Psoas muscle (tissue), 8 donors: ENCODE data around the gene PTPN1. TPM values are rescaled to one million over a fixed set of nuclear protein-coding genes. Genes with fewer than 3 reads are reported as not detected.

ENCODE experiments used
- ATAC-seq, 4 donors: fragments of 200-7000 bp; cut with Tn5 transposase; one replicate each; pipeline ENCODE4 v1.9.1; 2020; ENCODE audit warnings: moderate library complexity in 3 of 4, mild to moderate bottlenecking in 2 of 4
- DNase-seq, 2 donors: peaks; one replicate each; pipeline ENCODE4 v3.0.0-alpha.2; 2020
- H3K27ac ChIP-seq: fragments of 200-600 bp; one replicate; pipeline ENCODE4 v1.8.0; 2022
- H3K27me3 ChIP-seq, 3 donors: fragments of 200-600 bp in 1 of 3; one replicate each; pipeline versions ENCODE4 v1.6.1 to v1.8.0; 2013 to 2022; ENCODE audit warnings: low read length in 2 of 3, mild to moderate bottlenecking in 2 of 3, moderate library complexity in 1 of 3; ENCODE audit not compliant: insufficient read depth in 3 of 3
- H3K36me3 ChIP-seq, 2 donors: fragments of 200-600 bp in 1 of 2; one replicate each; pipeline versions ENCODE4 v1.6.1 to v1.8.0; 2013 to 2022; ENCODE audit warnings: low read depth in 1 of 2, mild to moderate bottlenecking in 1 of 2, moderate library complexity in 1 of 2; ENCODE audit not compliant: insufficient read depth in 1 of 2
- H3K4me1 ChIP-seq: fragments of 200-600 bp; one replicate; pipeline ENCODE4 v1.8.0; 2022
- H3K4me3 ChIP-seq: fragments of 200-600 bp; one replicate; pipeline ENCODE4 v1.8.0; 2022; ENCODE audit warnings: mild to moderate bottlenecking
- H3K9me3 ChIP-seq: fragments of 200-600 bp; one replicate; pipeline ENCODE4 v1.8.0; 2022
- CTCF ChIP-seq: fragments of 200-600 bp; IDR thresholded peaks from one replicate; pipeline ENCODE4 v1.8.0; 2022; ENCODE audit warnings: antibody characterized with exemption
- WGBS, 3 donors: extraction: QIAGEN DNeasy Blood & Tissue Kit; methylation state at CpG; one replicate each; pipeline versions ENCODE4 v1.1.6 to v1.1.7; 2013; 5-methylcytosine and 5-hydroxymethylcytosine counted together
- intact Hi-C, 2 donors: fragments of 100-400 bp; cut with DNase I; formaldehyde crosslinking; loops; one replicate each; pipeline versions ENCODE4 v1.11.0 to v1.14.2; 2022
- polyA plus RNA-seq, 3 donors: library from polyadenylated mRNA; stranded (reverse); fragments of 200-250 nt; gene quantifications; one replicate each; pipeline ENCODE4 v1.2.3, GENCODE V29; 2013
- total RNA-seq, 4 donors: library from RNA; stranded (reverse); fragmentation: NEBNext Ultra II Directional in 2 of 4; extraction: Animal tissue kit (Norgen Biotek cat#: 25700) in 2 of 4; gene quantifications; one replicate each; pipeline versions ENCODE4 v1.2.1 to v1.2.4, GENCODE V29; 2021 to 2023
- donor health status: healthy with polysubstance abuse.
- donor health status: DM: no; HTN: no; CAD: no; lungs with moderate emphysema.
- donor health status: Bipolar disorder and iron deficiency.
- donor health status: healthy.
- donor health status: DM: yes; HTN: yes; CAD: no.
- donor health status: DM: no; HTN: no; CAD: no.
- donor health status: DM: no; HTN: no; CAD: no.
- donor health status: DM: yes; HTN: yes; CAD: no.

PTPN1 gene
- total and polyA plus RNA-seq, 7 donors, result 28.7 to 112 (median 46.1) TPM

- Histone ChIP-seq H3K36me3 (peaks cover 7 to 96% of the 10 kb centered on the region in 2 donors), H3K27ac (no peak overlapping the region), H3K4me1 (peaks cover 13% of the 10 kb centered on the region), H3K27me3 (no peaks in the 10 kb centered on the region), H3K9me3 (no peaks in the 10 kb centered on the region), H3K4me3 (no peak overlapping the region)
- intact Hi-C loops, result loop anchor here in 1 of 2 donors (5.0 kb wide), 1 partner anchor 395 kb away; no protein-coding TSS in a partner anchor
- TF ChIP-seq CTCF, result no peak
- ATAC-seq, result no peak
- WGBS, 3 donors, result 68 to 82% (median 69%) methylated on average over 6 of the region's 6 CpGs
- DNase-seq, result no peak
These were observed 71.9 kb downstream of the PTPN1 start for GRCh38 chr20:50582092-50582491.

GRCh38 chr20:50582591-50583234, 72.5 kb downstream of the PTPN1 start:
- Histone ChIP-seq H3K9me3 (no peaks in the 10 kb centered on the region), H3K27ac (peak overlapping the region; percentile 23), H3K4me3 (no peak overlapping the region), H3K36me3 (peaks cover 7 to 100% of the 10 kb centered on the region in 2 donors), H3K27me3 (no peaks in the 10 kb centered on the region), H3K4me1 (peaks cover 9% of the 10 kb centered on the region)
- ATAC-seq, result no peak
- TF ChIP-seq CTCF, result no peak
- intact Hi-C loops, result loop anchor here in 1 of 2 donors (5.0 kb wide), 1 partner anchor 395 kb away; no protein-coding TSS in a partner anchor
- no peak for DNase-seq
- 91 to 93% (median 92%) methylated on average over 26 of the region's 26 CpGs for WGBS, 3 donors

- H3K27ac ChIP-seq, result peak overlapping the region; percentile 23
- intact Hi-C loops, result loop anchor here in 1 of 2 donors (5.0 kb wide), 1 partner anchor 396 kb away; no protein-coding TSS in a partner anchor
- no peak overlapping the region for H3K4me3 ChIP-seq
- no peak for TF ChIP-seq CTCF
- H3K27me3 ChIP-seq, result no peaks in the 10 kb centered on the region
- DNase-seq (no peak), ATAC-seq (peak in 2 of 4 donors; percentile 28 to 38)
- 89 to 92% (median 90%) methylated on average over 15 of the region's 15 CpGs for WGBS, 3 donors
- H3K36me3 ChIP-seq, result peaks cover 7 to 100% of the 10 kb centered on the region in 2 donors
- no peaks in the 10 kb centered on the region for H3K9me3 ChIP-seq
- peaks cover under 1% of the 10 kb centered on the region for H3K4me1 ChIP-seq
These were observed 73.4 kb downstream of the PTPN1 start for GRCh38 chr20:50583442-50584150.

GRCh38 chr20:50584687-50585086, 74.5 kb downstream of the PTPN1 start:
- H3K4me3 ChIP-seq, result no peak overlapping the region
- peaks cover 7 to 96% of the 10 kb centered on the region in 2 donors for H3K36me3 ChIP-seq
- TF ChIP-seq CTCF, result no peak
- WGBS, 3 donors, result 93 to 98% (median 94%) methylated on average over 2 of the region's 2 CpGs
- no peak overlapping the region for H3K27ac ChIP-seq
- no peaks in the 10 kb centered on the region for H3K4me1 ChIP-seq
- DNase-seq (no peak), ATAC-seq (no peak)
- no peaks in the 10 kb centered on the region for H3K27me3 ChIP-seq
- intact Hi-C loops, result loop anchor here in 1 of 2 donors (5.0 kb wide), 1 partner anchor 397 kb away; no protein-coding TSS in a partner anchor
- H3K9me3 ChIP-seq, result no peaks in the 10 kb centered on the region
